ENCODE data around the gene SRCIN1. TPM values are rescaled to one million over a fixed set of nuclear protein-coding genes. Genes with fewer than 3 reads are reported as not detected.

Gene SRCIN1
- total RNA-seq, 1 donor from 2014 or later, result 8.4 TPM

GRCh38 chr17:38559880-38560230 lies 45.9 kb downstream of the SRCIN1 start:
- Mint-ChIP-seq H3K27me3 (ENCODE audit: low read depth) (peaks cover 72% of the 10 kb centered on the region), H3K4me1 (peaks cover 29% of the 10 kb centered on the region), H3K36me3 (ENCODE audit: low read depth) (no peaks in the 10 kb centered on the region), H3K9me3 (no peaks in the 10 kb centered on the region), H3K4me3 (no peak overlapping the region), H3K27ac (ENCODE audit: unreplicated experiment) (no peak overlapping the region)
- no peak for DNase-seq (ENCODE audit: low read depth, low spot score)
- no peak for TF ChIP-seq CTCF (conservative IDR thresholded peaks at IDR 0.05)

- Mint-ChIP-seq H3K4me1 (peaks cover 25% of the 10 kb centered on the region), H3K4me3 (peak overlapping the region; percentile 94), H3K36me3 (ENCODE audit: low read depth) (no peaks in the 10 kb centered on the region), H3K27ac (ENCODE audit: unreplicated experiment) (no peak overlapping the region), H3K9me3 (no peaks in the 10 kb centered on the region), H3K27me3 (ENCODE audit: low read depth) (peaks cover 66% of the 10 kb centered on the region)
- peak; percentile 37 for TF ChIP-seq CTCF (conservative IDR thresholded peaks at IDR 0.05)
- peak; percentile 56 for DNase-seq (ENCODE audit: low read depth, low spot score)
Observed at GRCh38 chr17:38559051-38559879, 46.5 kb downstream of the SRCIN1 start.

- no peaks in the 10 kb centered on the region for H3K36me3 Mint-ChIP-seq (ENCODE audit: low read depth)
- no peak overlapping the region for H3K27ac Mint-ChIP-seq (ENCODE audit: unreplicated experiment)
- H3K4me1 Mint-ChIP-seq, result peaks cover 21% of the 10 kb centered on the region
- H3K9me3 Mint-ChIP-seq, result no peaks in the 10 kb centered on the region
- peak overlapping the region; percentile 94 for H3K4me3 Mint-ChIP-seq
- peaks cover 60% of the 10 kb centered on the region for H3K27me3 Mint-ChIP-seq (ENCODE audit: low read depth)
- no peak for TF ChIP-seq CTCF (conservative IDR thresholded peaks at IDR 0.05)
- no peak for DNase-seq (ENCODE audit: low read depth, low spot score)
Observed at GRCh38 chr17:38558728-38559050, 47.1 kb downstream of the SRCIN1 start.

GRCh38 chr17:38557836-38558727 lies 47.7 kb downstream of the SRCIN1 start:
- Mint-ChIP-seq H3K27me3 (ENCODE audit: low read depth) (peaks cover 54% of the 10 kb centered on the region), H3K9me3 (no peaks in the 10 kb centered on the region), H3K36me3 (ENCODE audit: low read depth) (no peaks in the 10 kb centered on the region), H3K4me1 (peaks cover 21% of the 10 kb centered on the region), H3K4me3 (peak overlapping the region; percentile 94), H3K27ac (ENCODE audit: unreplicated experiment) (no peak overlapping the region)
- peak; percentile 92 for TF ChIP-seq CTCF (conservative IDR thresholded peaks at IDR 0.05)
- peak; percentile 93 for DNase-seq (ENCODE audit: low read depth, low spot score)

GRCh38 chr17:38557396-38557795 lies 48.4 kb downstream of the SRCIN1 start:
- H3K36me3 Mint-ChIP-seq (ENCODE audit: low read depth), result no peaks in the 10 kb centered on the region
- no peak overlapping the region for H3K4me3 Mint-ChIP-seq
- no peaks in the 10 kb centered on the region for H3K9me3 Mint-ChIP-seq
- peaks cover 47% of the 10 kb centered on the region for H3K27me3 Mint-ChIP-seq (ENCODE audit: low read depth)
- TF ChIP-seq CTCF (conservative IDR thresholded peaks at IDR 0.05), result no peak
- H3K4me1 Mint-ChIP-seq, result peaks cover 21% of the 10 kb centered on the region
- DNase-seq (ENCODE audit: low read depth, low spot score), result no peak
- H3K27ac Mint-ChIP-seq (ENCODE audit: unreplicated experiment), result no peak overlapping the region
